HepG2 (cell line): ENCODE results near the gene USP11.

Source experiments
- ARNT2 ChIP-seq: sonication (generic); formaldehyde crosslinking; IDR thresholded peaks from 2 replicates; pipeline ENCODE4 v1.8.0; 2022; ENCODE audit warnings: mild to moderate bottlenecking, low read depth, missing genetic modification reagents, moderate library complexity
- E2F1 ChIP-seq: sonication (generic); formaldehyde crosslinking; IDR thresholded peaks from 2 replicates; pipeline ENCODE4 v1.5.0; 2020; ENCODE audit warnings: missing genetic modification reagents
- EP300 ChIP-seq, 3 experiments: sonication (generic) in 1 of 3; formaldehyde crosslinking in 1 of 3; IDR thresholded peaks; 2 replicates each; pipeline versions ENCODE4 v1.5.1 to v1.6.1; 2011 to 2020; ENCODE audit warnings: low read depth in 2 of 3, low read length in 2 of 3, borderline replicate concordance in 1 of 3, improper control_type of control experiment in 1 of 3, mild to moderate bottlenecking in 1 of 3, missing genetic modification reagents in 1 of 3, moderate library complexity in 1 of 3
- ETV6 ChIP-seq: sonication (generic); formaldehyde crosslinking; conservative IDR thresholded peaks from 2 replicates; pipeline ENCODE4 v1.4.0; 2020; ENCODE audit warnings: missing genetic modification reagents
- HMG20B ChIP-seq: conservative IDR thresholded peaks from 2 replicates; pipeline ENCODE4 v1.6.1; 2016; ENCODE audit warnings: missing genetic modification reagents, missing compliant biosample characterization
- JUN ChIP-seq: sonication (generic); formaldehyde crosslinking; IDR thresholded peaks from 2 replicates; pipeline ENCODE4 v1.4.0; 2020; ENCODE audit warnings: mild to moderate bottlenecking, missing genetic modification reagents
- JUND ChIP-seq: sonication (generic); formaldehyde crosslinking; IDR thresholded peaks from 2 replicates; pipeline ENCODE4 v1.8.0; 2022; ENCODE audit warnings: mild to moderate bottlenecking, missing genetic modification reagents
- NCOA5 ChIP-seq: sonication (generic); formaldehyde crosslinking; IDR thresholded peaks from 2 replicates; pipeline ENCODE4 v1.4.0; 2020; ENCODE audit warnings: missing genetic modification reagents
- POLR2A ChIP-seq, 2 experiments: IDR thresholded peaks; 2 replicates each; pipeline ENCODE4 v1.6.1; 2011; ENCODE audit warnings: low read depth in 2 of 2, low read length in 2 of 2, mild to moderate bottlenecking in 1 of 2, moderate library complexity in 1 of 2; ENCODE audit not compliant: insufficient read depth in 1 of 2
- POLR2AphosphoS2 ChIP-seq: IDR thresholded peaks from 2 replicates; pipeline ENCODE4 v1.6.1; 2011; ENCODE audit warnings: low read depth, low read length, improper control_type of control experiment
- TFDP2 ChIP-seq: sonication (generic); formaldehyde crosslinking; IDR thresholded peaks from 2 replicates; pipeline ENCODE4 v1.4.0; 2020; ENCODE audit warnings: missing genetic modification reagents
- ZBTB10 ChIP-seq: sonication (generic); formaldehyde crosslinking; IDR thresholded peaks from 2 replicates; pipeline ENCODE4 v1.4.0; 2020; ENCODE audit warnings: missing genetic modification reagents, borderline replicate concordance
- ZC3H13 ChIP-seq: sonication (generic); formaldehyde crosslinking; IDR thresholded peaks from 2 replicates; pipeline ENCODE4 v1.8.1; 2023; ENCODE audit warnings: mild to moderate bottlenecking, missing genetic modification reagents, moderate library complexity
- ZEB1 ChIP-seq: IDR thresholded peaks from 2 replicates; pipeline ENCODE4 v1.6.1; 2012; ENCODE audit warnings: mild to moderate bottlenecking, low read depth, inconsistent platforms; ENCODE audit not compliant: insufficient replicate concordance

GRCh38 chrX:47247999-47248320 is 15.2 kb downstream of the USP11 start:
- no peak for TF ChIP-seq ZBTB10 (CRISPR knock-in tag)
- TF ChIP-seq JUND (CRISPR knock-in tag): no peak
- TF ChIP-seq POLR2AphosphoS2: no peak
- no peak for TF ChIP-seq JUN (CRISPR knock-in tag)
- no peak for TF ChIP-seq TFDP2 (CRISPR knock-in tag)
- TF ChIP-seq ARNT2: no peak
- TF ChIP-seq POLR2A (IDR thresholded peaks at IDR 0.05; ENCODE audit: insufficient read depth in 1 of 2, low read depth in 2 of 2, low read length in 2 of 2): no peak
- no peak for TF ChIP-seq E2F1 (CRISPR knock-in tag)
- no peak for TF ChIP-seq EP300 (IDR thresholded peaks at IDR 0.05; ENCODE audit: low read depth in 2 of 2, low read length in 2 of 2)
- TF ChIP-seq EP300 (CRISPR knock-in tag; IDR thresholded peaks at IDR 0.05; ENCODE audit: borderline replicate concordance): no peak
- TF ChIP-seq HMG20B (CRISPR knock-in tag): no peak
- TF ChIP-seq ETV6 (CRISPR knock-in tag): no peak
- no peak for TF ChIP-seq ZC3H13 (CRISPR knock-in tag)
- TF ChIP-seq NCOA5: no peak
- no peak for TF ChIP-seq ZEB1
